Measurements from ENCODE around the gene FLNA.

GRCh38 chrX:154396973-154397887 lies 22.8 kb upstream of the FLNA start:
- TF ChIP-seq, protein P1, sequence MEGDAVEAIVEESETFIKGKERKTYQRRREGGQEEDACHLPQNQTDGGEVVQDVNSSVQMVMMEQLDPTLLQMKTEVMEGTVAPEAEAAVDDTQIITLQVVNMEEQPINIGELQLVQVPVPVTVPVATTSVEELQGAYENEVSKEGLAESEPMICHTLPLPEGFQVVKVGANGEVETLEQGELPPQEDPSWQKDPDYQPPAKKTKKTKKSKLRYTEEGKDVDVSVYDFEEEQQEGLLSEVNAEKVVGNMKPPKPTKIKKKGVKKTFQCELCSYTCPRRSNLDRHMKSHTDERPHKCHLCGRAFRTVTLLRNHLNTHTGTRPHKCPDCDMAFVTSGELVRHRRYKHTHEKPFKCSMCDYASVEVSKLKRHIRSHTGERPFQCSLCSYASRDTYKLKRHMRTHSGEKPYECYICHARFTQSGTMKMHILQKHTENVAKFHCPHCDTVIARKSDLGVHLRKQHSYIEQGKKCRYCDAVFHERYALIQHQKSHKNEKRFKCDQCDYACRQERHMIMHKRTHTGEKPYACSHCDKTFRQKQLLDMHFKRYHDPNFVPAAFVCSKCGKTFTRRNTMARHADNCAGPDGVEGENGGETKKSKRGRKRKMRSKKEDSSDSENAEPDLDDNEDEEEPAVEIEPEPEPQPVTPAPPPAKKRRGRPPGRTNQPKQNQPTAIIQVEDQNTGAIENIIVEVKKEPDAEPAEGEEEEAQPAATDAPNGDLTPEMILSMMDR (IDR thresholded peaks at IDR 0.05), result no peak
- TF ChIP-seq POLR2A (IDR thresholded peaks at IDR 0.05), result peak; percentile 43 to 60 (median 56)
